ENCODE results near the gene SH3BP1. TPM values are rescaled to one million over a fixed set of nuclear protein-coding genes. Genes with fewer than 3 reads are reported as not detected.
A peak's percentile ranks its signal among the peaks of the same experiment; 100 is the strongest.

The SH3BP1 gene
- total and polyA plus RNA-seq, 2 donors (not counting 1 experiment from before 2014, with no cell fraction given) = 2.9 to 3.1 TPM

GRCh38 chr22:37635157-37635556 is 4.3 kb upstream of the SH3BP1 start:
- Histone ChIP-seq H3K36me3 (ENCODE audit: control insufficient read depth, insufficient read depth, low read length) (peaks cover 3% of the 10 kb centered on the region), H3K79me2 (ENCODE audit: control insufficient read depth, insufficient read depth, low read length) (no peaks in the 10 kb centered on the region), H3K9me3 (ENCODE audit: control insufficient read depth, insufficient read depth, low read depth, low read length) (no peaks in the 10 kb centered on the region), H3K27ac (ENCODE audit: insufficient read depth, low read length) (no peak overlapping the region), H3K27me3 (ENCODE audit: control insufficient read depth, insufficient read depth, low read length) (no peaks in the 10 kb centered on the region), H3K4me2 (ENCODE audit: extremely low read depth, insufficient read depth, low read length) (no peak overlapping the region), H2AFZ (ENCODE audit: low read length) (no peak overlapping the region), H3K4me1 (ENCODE audit: control insufficient read depth, extremely low read depth, insufficient read depth, low read length) (peaks cover 38% of the 10 kb centered on the region), H3K4me3 (replicated peaks in 1 of 4; ENCODE audit: control extremely low read depth in 1 of 4, insufficient read depth in 1 of 4, low read depth in 3 of 4, low read length in 4 of 4) (no peak overlapping the region), H4K20me1 (ENCODE audit: control insufficient read depth, extremely low read depth, insufficient read depth, low read length) (no peaks in the 10 kb centered on the region), H3K9ac (ENCODE audit: insufficient read depth, low read length) (no peak overlapping the region)
- TF ChIP-seq, protein P1, sequence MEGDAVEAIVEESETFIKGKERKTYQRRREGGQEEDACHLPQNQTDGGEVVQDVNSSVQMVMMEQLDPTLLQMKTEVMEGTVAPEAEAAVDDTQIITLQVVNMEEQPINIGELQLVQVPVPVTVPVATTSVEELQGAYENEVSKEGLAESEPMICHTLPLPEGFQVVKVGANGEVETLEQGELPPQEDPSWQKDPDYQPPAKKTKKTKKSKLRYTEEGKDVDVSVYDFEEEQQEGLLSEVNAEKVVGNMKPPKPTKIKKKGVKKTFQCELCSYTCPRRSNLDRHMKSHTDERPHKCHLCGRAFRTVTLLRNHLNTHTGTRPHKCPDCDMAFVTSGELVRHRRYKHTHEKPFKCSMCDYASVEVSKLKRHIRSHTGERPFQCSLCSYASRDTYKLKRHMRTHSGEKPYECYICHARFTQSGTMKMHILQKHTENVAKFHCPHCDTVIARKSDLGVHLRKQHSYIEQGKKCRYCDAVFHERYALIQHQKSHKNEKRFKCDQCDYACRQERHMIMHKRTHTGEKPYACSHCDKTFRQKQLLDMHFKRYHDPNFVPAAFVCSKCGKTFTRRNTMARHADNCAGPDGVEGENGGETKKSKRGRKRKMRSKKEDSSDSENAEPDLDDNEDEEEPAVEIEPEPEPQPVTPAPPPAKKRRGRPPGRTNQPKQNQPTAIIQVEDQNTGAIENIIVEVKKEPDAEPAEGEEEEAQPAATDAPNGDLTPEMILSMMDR (conservative IDR thresholded peaks at IDR 0.05 in 1 of 2, IDR thresholded peaks at IDR 0.05 in 1 of 2; ENCODE audit: low read depth in 1 of 2, low read length in 2 of 2) = no peak
- no peak for TF ChIP-seq EZH2 (IDR thresholded peaks at IDR 0.05; ENCODE audit: low read length, missing control alignments)
- DNase-seq (ENCODE audit: low read depth in 2 of 2) = no peak

DNA sequence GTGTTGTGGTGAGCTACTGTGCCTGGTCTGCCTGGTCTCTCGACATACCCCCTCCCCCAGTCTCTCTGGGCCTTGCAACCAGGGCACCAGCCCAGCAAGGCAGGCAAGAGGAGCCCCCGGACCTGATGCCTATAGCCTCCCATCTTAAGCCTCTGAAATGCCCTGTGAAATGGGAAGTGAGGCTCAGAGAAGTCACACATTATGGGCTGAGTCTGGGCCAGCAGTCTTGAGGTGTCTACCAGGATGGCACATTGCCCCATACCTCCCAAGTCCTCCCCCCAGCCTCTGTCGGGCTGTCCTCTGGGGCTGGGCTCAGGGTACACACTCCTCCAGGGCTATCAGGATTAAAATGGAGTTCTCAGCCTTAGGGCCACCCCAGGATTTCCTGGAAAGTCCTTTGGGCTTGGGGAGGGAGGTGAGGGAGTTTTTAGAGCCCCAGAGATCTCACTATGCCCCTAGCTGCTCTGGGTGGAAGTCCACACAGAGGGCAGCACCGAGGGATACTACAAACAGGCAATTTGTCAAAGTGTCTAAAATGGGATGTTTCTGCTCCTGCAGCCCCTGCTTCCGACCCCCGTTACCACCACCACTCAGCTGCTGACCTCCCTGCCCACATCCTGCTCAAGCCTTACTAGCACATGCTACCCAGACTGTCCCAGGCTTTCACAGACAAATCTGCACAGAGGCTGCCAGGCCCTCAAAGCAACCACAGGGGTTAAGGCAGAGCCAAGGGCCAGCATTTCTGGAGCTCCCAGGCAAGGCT is 3.1 kb upstream of the SH3BP1 start:
- H3K36me3 ChIP-seq (ENCODE audit: control insufficient read depth, insufficient read depth, low read length) = peaks cover 3% of the 10 kb centered on the region
- TF ChIP-seq, protein P1 (conservative IDR thresholded peaks at IDR 0.05 in 1 of 2, IDR thresholded peaks at IDR 0.05 in 1 of 2; ENCODE audit: low read depth in 1 of 2, low read length in 2 of 2) = peak; percentile 25 to 57
- no peak for TF ChIP-seq EZH2 (IDR thresholded peaks at IDR 0.05; ENCODE audit: low read length, missing control alignments)
- DNase-seq (ENCODE audit: low read depth in 2 of 2) = peak; percentile 91 to 93
- H3K4me3 ChIP-seq (replicated peaks in 1 of 4; ENCODE audit: control extremely low read depth in 1 of 4, insufficient read depth in 1 of 4, low read depth in 3 of 4, low read length in 4 of 4) = no peak overlapping the region
- no peak overlapping the region for H2AFZ ChIP-seq (ENCODE audit: low read length)
- peaks cover 42% of the 10 kb centered on the region for H3K4me1 ChIP-seq (ENCODE audit: control insufficient read depth, extremely low read depth, insufficient read depth, low read length)
- no peak overlapping the region for H3K4me2 ChIP-seq (ENCODE audit: extremely low read depth, insufficient read depth, low read length)
- no peaks in the 10 kb centered on the region for H4K20me1 ChIP-seq (ENCODE audit: control insufficient read depth, extremely low read depth, insufficient read depth, low read length)
- H3K27ac ChIP-seq (ENCODE audit: insufficient read depth, low read length) = no peak overlapping the region
- H3K9ac ChIP-seq (ENCODE audit: insufficient read depth, low read length) = no peak overlapping the region
- H3K9me3 ChIP-seq (ENCODE audit: control insufficient read depth, insufficient read depth, low read depth, low read length) = no peaks in the 10 kb centered on the region
- no peaks in the 10 kb centered on the region for H3K79me2 ChIP-seq (ENCODE audit: control insufficient read depth, insufficient read depth, low read length)
- no peaks in the 10 kb centered on the region for H3K27me3 ChIP-seq (ENCODE audit: control insufficient read depth, insufficient read depth, low read length)

DNA sequence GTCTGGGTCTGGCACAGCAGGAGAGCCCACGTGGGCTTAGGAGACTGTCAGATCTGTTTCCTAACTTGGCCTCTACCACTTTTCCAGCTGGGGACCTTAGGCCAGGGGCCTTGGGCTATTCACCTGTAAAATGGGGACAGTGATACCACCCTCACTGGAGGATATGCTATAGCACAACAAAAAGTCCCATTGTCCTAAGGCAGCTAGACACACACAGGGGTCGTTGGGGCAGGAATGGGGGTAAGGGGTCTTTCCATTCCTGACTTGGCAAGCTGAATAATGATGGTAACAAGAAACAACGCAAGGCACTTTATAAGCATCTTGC is 2.6 kb upstream of the SH3BP1 start:
- Histone ChIP-seq H4K20me1 (ENCODE audit: control insufficient read depth, extremely low read depth, insufficient read depth, low read length) (no peaks in the 10 kb centered on the region), H3K9me3 (ENCODE audit: control insufficient read depth, insufficient read depth, low read depth, low read length) (no peaks in the 10 kb centered on the region), H3K4me2 (ENCODE audit: extremely low read depth, insufficient read depth, low read length) (no peak overlapping the region), H3K4me3 (replicated peaks in 1 of 4; ENCODE audit: control extremely low read depth in 1 of 4, insufficient read depth in 1 of 4, low read depth in 3 of 4, low read length in 4 of 4) (no peak overlapping the region), H3K27ac (ENCODE audit: insufficient read depth, low read length) (no peak overlapping the region), H3K27me3 (ENCODE audit: control insufficient read depth, insufficient read depth, low read length) (no peaks in the 10 kb centered on the region), H3K36me3 (ENCODE audit: control insufficient read depth, insufficient read depth, low read length) (peaks cover 3% of the 10 kb centered on the region), H2AFZ (ENCODE audit: low read length) (no peak overlapping the region), H3K79me2 (ENCODE audit: control insufficient read depth, insufficient read depth, low read length) (no peaks in the 10 kb centered on the region), H3K9ac (ENCODE audit: insufficient read depth, low read length) (no peak overlapping the region), H3K4me1 (ENCODE audit: control insufficient read depth, extremely low read depth, insufficient read depth, low read length) (peaks cover 42% of the 10 kb centered on the region)
- TF ChIP-seq, protein P1 (conservative IDR thresholded peaks at IDR 0.05 in 1 of 2, IDR thresholded peaks at IDR 0.05 in 1 of 2; ENCODE audit: low read depth in 1 of 2, low read length in 2 of 2) = no peak
- TF ChIP-seq EZH2 (IDR thresholded peaks at IDR 0.05; ENCODE audit: low read length, missing control alignments) = no peak
- no peak for DNase-seq (ENCODE audit: low read depth in 2 of 2)
